ENCODE data around the gene PITPNC1.

PITPNC1 gene

GRCh38 chr17:67659028-67659427 lies 281.9 kb downstream of the PITPNC1 start:
- no peak for DNase-seq

- DNase-seq = no peak
Measured at GRCh38 chr17:67662712-67663111, 285.6 kb downstream of the PITPNC1 start.

- DNase-seq = no peak
Measured at GRCh38 chr17:67663457-67663856, 286.4 kb downstream of the PITPNC1 start.

- no peak for DNase-seq
Measured at GRCh38 chr17:67666028-67666427, 288.9 kb downstream of the PITPNC1 start.

- no peak for DNase-seq
Measured at GRCh38 chr17:67666710-67667109, 289.6 kb downstream of the PITPNC1 start.

DNA sequence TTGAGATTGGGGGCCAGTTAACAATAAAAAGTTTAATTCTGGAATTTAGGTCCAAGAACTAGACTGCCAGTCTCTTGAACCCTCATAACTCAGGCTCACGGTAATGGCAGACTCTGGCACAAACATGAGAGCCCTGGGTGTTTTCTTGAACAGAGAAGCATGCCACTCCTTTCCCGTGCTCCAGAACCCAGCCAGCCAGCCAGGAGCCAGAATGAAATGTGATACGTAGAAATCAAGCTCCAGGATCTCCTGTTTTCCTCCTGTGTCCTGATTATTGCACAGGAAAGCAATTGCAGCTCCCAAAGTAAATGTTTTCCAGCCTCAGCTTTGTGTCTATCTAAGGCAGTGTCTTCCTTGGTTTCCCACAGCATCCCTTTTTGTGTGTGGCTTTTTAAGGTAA lies 294.4 kb downstream of the PITPNC1 start:
- no peak for DNase-seq

GRCh38 chr17:67672592-67673335 lies 295.7 kb downstream of the PITPNC1 start:
- no peak for DNase-seq

DNA sequence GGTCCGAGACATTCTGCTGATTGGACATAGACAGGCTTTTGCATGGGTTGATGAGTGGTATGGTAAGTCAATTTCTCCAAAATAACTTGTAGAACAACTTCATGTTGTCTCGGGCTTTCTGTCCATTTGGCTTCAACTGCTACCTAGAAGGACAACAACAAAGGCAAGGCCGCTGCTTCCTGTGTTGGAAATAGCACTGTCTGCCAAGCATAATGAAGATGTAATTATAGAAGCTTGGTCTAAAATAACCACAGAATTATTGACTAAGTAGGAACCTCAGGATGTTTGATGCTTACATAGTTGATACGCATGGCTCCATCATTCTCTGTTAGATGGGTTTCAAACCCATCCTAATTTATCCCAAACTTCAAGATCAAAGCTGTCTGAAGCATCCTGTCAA lies 298.4 kb downstream of the PITPNC1 start:
- no peak for DNase-seq

DNA sequence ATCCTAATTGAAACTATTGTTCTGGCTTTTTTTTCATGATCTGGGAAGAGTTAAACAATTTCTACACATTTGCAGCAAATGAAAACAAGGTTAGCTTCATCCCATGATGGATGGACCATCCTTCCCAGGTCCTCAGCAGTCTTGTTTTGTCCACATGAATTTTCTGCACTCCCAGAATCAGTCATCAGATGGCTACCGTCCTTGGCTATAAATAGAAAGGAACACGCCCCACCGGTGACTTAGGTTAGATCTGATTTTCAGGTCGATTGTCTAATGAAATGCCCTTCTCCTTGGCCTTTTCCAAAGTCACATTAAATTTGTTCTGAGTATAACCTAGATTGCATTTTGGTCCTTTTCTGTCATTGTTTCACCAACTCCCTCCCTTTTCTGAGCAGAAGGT lies 299.2 kb downstream of the PITPNC1 start:
- DNase-seq = no peak

GRCh38 chr17:67678414-67678813 lies 301.3 kb downstream of the PITPNC1 start:
- DNase-seq = no peak

DNA sequence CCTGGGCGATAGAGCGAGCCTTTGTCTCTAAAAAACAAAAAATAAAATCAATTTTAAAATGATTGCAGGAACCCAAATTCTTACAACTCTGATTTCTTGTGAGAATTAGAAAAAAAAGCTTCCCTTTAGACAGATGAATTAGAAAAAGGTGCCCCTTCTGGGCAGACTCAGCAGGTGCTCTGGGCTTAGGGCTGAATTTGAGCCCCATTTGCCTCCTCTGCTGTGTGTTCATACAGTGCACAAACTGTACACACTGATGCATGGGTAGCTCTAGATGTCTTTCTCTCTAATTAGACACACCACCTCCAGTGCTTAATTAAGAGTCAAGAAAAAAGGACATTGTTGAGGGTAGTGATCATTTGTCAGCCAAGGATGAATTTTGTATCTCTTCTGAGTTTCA lies 302.1 kb downstream of the PITPNC1 start:
- no peak for DNase-seq

- DNase-seq = no peak
Measured at GRCh38 chr17:67679721-67680120, 302.6 kb downstream of the PITPNC1 start.

GRCh38 chr17:67680445-67681224 lies 303.6 kb downstream of the PITPNC1 start:
- no peak for DNase-seq

DNA sequence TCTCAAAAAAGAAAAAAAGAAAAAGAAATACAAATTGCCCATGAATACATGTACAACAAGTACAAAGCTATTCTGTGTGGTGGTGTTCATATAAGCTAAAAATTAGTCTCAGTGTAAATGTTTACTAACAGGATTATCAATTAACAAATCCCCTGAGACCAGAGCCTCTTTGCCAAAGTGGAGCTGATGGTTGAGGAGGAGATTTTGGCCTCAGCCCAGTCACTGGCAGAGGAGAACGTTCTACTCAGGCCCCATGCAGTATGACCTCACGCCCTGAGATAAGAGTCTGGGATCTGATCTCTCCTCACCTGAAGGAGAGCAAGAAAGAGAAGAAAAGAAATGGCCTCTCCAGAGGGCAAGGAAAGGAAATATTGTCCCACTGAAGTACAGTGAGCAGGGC lies 305.1 kb downstream of the PITPNC1 start:
- no peak for DNase-seq

DNA sequence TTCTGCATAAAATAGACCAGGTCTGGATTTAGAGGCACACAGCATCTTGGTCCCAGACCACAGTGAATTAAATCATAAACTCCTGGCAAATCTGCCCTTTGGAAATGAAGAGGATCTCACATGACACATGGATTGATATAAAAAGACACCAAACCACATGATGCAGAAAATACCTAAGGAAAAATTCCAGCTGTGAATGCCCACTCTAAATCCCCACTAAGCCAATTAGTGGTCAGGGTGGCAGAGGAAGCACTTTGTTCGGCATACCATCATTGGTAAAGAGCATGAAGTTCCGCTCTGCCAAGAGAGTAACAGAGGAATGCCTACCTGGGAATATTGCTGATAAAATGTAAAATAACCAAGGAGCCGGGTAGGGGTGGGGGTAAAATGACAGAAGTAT lies 308.3 kb downstream of the PITPNC1 start:
- no peak for DNase-seq

GRCh38 chr17:67686241-67686640 lies 309.2 kb downstream of the PITPNC1 start:
- DNase-seq = no peak

DNA sequence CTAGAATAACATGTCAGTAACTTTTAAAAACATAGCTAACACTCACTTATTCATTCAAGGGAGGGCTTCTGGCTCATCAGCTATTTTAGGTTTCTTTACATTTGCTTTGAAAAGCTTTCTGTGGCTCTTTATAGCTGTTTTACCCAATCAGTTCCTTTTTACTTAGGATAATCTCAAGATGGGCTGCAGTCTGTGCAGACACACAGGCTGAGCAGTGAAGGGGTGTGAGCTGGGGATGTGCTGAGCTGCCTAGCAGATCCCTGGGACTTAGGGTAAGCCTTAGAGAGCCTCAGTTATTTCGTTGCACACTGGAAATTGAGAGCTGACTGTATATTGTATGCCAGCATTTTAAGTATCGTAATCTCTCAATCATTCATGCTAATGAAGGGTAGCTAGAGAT lies 310.4 kb downstream of the PITPNC1 start:
- no peak for DNase-seq

DNA sequence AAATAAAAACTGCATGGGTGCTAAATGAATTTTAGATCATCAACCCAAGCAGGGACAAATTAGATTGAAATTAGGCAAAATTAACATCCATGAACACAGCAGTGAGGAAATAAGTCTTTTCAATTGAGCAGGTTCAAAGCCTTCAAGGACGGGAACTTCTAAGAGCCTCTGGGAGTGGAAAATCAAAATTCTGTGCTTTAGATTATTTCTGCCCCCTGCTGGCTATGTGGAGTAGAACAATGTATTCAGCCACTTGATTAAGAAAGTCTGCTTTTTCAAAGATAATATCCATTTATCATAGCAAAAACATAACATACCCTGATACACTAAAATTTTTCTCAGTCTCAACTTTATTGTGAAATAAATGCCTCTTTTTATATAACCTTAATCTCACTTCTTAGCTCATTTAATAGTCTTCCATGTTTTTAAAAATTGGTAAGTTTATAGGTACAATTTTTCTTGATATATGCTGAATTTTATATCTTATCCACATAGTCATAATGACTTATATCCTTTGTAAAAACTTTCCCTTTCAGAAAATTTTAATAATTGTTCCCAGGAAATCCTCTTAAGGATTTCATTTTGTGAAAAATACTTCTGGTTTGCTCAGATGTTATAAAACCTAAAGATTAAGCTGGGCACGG lies 312.6 kb downstream of the PITPNC1 start:
- peak; percentile 75 for DNase-seq

DNA sequence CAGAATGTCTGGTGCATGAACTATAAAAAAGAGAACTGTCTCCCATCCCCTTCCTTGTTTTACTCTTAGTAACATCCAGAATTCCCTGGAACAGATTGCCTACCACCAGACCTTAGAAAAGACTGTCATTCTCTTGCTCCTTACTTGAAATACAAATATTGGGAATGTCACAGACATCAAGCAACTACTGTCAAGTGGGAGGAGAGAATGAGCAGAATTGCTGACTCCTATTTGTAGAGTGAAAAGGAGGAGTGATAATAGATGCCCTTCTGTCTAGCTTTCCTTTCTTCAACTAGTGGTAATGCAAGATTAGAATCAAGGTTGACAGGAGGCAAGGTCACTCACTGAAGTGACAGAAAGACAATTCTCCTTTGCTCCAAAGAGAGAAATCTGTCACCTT lies 316.7 kb downstream of the PITPNC1 start:
- DNase-seq = no peak

DNA sequence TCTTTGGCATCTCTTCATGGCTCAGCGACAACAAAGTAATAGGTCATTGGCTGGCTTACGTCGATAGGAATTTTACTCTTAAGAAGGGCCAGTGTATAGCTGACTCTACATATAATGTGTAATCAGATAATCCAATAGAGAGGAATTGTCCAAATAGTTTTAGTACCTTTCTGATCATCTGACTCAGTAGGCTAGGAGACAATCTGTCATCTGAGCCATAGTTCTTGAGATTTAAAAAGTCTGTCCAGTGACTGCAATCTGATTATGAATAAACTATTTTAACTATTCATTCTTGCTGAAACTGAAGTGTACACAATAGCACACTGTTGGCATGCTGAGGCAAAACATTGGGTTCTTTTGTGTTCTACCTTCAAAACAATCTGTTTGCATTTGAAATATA lies 319.3 kb downstream of the PITPNC1 start:
- DNase-seq = no peak

- no peak for DNase-seq
Measured at GRCh38 chr17:67696853-67697498, 319.9 kb downstream of the PITPNC1 start.

DNA sequence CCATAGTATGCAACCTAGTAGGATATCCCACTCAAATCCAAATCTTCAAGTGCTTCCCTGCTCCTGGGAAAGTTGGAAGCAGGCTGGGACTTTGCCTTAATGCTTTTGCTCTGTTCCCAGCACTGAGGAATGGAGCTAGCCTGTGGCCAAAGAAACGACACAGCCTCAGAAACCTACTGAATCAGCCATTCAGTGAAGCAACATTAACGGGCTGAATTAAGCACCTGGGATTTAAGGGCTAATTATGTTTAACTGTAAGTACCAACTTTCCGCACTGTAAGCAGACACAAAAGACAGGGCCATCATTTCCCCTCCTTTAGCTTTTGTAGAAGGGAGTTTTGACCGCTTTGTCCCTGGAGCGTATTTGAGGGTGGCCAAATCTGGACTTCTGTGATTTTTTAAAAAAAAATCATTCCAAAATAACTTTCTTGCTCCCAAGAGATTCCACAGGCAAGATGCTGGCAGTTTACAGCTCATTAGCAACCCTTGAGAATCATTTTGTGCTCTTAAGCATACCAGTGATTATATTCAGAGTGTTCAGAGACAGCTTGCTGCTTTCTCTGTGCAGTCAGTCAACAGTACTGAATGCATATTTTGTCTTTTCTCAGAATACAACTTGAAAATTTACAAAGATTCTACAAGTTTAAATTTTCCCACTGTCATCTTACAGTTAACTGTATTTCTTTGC lies 323.1 kb downstream of the PITPNC1 start:
- DNase-seq = no peak

DNA sequence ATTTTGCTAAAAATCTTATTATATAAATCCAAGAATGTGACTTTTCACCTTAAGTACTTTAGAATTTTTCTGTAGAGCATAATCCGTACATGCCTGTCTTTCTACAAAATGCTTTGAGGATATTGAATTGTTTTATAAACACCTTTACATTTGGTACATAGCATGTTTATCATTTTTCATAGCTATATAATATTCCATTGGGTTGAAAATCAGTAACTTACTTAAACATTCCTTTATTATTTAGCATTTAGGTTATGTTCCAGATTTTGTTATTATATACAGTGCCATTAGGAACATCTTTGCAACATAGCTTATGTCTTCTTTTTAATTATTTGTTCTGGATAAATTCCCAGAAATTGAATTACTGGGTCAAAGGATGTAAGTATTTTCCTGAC lies 323.6 kb downstream of the PITPNC1 start:
- DNase-seq = no peak

Measured in CD4-positive, alpha-beta T cell treated with Interleukin-21 for 1 hour (primary cell).